ENCODE measurements around the gene FILIP1.
"Not testable (repeated sequence)": the region's sequence is repeated elsewhere in the genome, so short reads cannot be mapped to it uniquely, and the experiment has no call there.

The FILIP1 gene

DNA sequence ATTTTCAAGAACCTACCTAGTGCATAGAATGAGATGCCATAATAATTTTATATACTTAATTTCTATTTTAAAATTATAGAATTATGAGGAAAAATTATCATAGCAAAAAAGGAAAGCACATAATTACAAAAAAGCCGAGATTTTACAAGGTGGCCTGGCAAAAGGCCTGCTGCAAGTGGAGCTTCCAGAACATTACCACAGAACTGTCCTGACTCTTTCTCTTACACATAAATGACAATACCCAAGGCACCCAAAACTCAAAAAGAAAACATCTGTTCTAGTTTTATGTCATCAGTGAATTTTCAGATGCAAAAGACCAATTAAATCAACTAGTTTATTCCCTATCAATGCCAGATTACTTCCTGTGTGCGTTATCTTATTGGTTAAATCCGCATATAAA is 74.2 kb downstream of the FILIP1 start:
- DNase-seq = no peak

DNA sequence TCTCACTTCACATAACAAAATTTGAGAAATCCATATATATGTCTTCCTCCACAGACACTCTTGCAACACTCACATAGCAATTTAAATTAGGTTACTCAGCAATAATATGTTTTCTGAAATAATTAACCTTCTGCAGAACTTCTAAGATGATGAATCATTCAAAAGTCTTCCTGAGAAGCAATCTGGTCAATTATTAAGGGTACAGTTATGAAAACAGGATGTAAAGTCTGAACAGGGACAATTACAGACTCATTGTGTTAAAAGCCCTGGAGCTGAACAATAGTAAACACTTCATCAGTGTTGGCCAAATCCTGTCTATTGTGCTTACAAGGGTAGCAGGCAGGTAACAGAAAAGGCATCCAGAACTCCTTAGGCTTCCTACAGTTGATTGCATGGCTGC is 75.4 kb downstream of the FILIP1 start:
- no peak for DNase-seq

DNA sequence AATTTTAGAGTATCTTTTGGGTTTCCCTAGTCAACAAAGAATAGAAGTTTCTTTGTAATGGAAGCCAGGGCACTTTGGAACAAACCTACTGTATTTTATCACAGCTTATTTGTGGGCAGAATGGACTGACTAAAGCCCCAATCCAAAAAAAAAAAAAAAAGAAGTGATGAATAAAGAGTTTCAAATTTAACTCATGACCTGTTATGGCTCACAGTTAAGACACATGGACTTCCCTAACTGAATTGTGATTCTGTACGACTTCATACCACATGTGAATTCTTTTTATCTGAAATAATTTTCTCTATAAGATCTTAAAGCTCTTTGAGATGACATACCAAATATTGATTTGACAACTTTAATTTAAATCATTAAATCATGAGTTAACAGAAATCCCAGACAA is 77.2 kb downstream of the FILIP1 start:
- DNase-seq = no peak

DNA sequence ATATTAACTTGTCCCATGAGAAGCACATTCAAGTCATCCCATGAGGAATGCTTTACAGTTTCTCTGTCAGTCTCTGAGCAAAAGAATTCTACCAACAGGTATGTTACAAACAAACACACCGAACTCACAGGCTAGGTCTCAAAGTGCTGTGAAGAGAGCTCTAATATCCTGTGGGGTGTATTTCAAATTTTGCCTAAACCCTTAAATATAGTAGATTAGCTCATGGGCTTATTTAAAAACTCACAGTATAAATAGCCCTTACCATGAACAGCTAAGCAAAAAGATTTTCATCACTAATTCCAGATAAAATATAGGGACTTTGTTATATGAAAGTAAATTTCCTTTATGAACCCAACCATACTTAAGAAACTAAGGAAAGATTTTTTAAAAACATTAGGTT is 77.8 kb downstream of the FILIP1 start:
- DNase-seq = no peak

DNA sequence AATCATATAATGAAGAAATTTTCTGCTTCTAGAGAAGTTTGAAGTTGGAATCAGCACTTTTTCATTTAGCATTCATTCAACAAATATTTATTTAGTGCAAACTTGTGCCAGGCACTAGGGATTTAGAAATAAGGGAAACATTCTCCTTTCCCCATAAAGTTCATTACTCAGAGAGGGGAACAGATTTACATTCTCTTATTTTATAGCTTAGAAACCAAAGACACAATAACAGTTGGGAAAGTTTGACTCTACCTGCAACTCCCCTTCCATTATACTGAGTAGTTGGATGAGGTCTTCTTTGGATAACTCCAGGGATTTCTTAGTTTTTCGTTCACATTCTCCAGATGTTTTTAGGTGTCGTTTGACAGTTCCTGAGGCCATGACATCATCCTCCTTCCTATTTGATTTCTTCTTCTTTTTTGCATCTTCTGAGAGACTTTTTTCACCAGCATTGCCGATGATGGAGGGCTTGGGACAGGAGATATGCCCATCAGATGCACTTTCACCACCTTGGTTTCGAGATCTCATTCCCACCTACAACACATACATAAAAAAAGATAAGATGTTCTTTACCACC is 79.1 kb downstream of the FILIP1 start:
- DNase-seq = no peak

DNA sequence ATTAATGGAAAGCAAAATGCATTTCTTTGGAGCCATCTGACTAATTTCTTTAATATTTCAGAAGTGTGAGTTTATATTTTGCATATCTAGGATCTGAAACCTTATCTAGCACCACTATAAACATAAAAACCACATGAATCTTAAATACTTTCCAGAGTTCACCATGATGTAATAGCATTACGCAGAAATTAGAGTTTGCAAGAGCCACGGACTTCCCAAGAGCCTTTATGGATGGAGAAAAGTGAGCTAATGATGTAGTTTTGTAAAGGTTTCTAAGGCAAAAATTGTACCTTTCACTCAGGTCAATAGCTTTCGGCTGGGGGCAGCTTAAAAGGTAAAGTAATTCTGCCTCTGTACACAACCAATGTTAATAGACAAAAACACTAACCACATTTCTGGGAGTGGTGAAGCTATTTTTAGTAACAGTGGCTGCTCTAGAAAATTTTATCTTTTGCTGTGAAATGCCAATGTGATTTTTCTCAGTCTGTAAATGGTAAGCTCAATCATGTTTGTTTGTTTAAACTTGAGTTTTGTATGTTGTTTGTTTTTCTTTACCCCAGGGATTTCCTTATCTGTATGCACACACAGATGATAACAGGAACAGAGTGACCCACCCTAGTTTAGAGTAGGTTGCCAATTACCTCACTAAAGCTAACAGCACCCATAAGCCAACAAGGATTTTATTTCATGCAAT is 80.5 kb downstream of the FILIP1 start:
- DNase-seq = no peak

DNA sequence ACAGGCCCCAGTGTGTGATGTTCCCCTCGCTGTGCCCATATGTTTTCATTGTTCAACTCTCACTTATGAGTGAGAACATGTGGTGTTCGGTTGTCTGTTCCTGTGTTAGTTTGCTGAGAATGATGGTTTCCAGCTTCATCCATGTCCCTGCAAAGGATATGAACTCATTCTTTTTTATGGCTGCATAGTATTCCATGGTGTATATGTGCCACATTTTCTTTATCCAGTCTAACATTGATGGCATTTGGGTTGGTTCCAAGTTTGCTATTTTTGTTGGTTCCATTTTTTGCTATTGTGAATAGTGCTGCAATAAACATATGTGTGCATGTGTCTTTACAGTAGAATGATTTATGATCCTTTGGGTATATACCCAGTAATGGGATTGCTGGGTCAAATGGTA is 83.0 kb downstream of the FILIP1 start:
- DNase-seq = not testable (repeated sequence)

DNA sequence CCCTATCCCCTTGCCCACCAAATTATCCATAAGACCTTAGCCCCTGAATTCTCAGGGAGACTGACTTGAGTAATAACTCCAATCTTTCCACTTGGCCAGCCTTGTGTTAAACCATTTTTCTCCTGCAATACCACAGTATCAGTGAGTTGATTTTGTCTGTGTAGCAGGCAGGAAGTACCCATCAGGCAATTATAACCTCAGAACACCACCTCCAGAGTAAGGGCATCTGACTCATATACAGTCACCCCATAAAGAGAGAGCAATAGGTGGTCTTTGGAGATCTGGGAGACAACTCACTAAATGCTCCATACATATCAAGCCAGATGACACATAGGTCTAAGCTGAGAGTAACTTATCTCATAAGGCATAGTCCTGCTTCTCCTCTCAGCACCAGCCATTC is 83.7 kb downstream of the FILIP1 start:
- no peak for DNase-seq

DNA sequence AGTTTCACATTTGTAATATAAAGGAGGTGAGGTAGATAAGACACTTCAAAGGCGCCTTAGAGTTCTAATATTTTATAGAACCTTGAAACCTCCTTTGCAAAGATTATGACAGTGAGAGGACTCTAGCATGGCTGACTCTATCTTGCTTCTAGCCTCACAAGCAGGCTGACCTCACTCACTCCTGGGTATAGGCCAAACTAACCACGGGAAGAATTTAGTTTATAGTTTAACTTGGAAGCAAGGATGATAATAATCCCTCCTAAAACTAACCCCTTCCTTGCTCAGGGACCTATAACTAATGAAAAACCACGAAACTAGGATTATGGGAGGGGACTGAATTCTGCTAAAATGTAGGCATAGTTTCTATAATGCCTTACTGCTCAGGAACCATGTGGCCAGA is 84.3 kb downstream of the FILIP1 start:
- no peak for DNase-seq

DNA sequence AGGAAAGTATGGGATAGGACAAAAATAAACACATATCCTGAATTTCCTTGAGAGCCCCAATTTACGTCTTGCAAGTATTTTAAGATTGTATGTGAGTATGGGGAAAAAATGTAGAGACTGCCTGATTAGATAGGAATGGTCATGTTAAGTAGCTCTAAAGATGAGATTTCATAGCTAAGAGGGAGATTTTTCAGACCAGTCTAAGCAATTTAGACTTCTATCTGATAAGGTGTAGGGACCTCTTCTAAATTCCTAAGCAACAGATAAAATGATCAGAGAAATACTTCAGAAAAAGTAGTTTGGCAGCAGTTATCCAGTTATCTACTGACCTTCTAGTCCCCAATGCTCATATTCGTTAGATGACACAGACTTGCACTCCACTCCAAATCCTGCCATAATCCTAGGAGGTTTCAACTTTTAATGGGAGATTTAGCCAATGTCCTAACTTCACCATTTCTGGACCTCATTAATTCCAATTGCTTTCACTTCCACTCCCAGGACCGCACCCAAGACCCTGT is 90.0 kb downstream of the FILIP1 start:
- DNase-seq = no peak

DNA sequence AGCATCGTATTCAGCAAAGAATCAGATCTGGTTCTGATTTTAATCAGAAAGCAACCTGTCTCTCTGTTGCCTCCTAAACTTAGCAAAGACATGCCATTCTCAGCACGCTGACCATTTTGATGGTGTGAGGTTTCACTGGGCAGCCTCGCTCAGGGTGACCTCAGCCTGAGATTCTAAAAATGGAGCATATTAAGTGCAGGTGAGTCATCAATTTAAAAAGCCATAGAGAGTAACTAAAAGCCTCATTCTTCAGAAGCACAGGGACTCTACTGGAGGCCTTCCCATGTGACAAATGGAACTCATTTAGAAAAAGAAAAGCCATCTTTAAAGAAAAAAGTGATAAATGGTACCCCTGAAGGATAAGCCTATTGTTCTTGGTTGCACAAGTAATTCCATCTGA is 91.3 kb downstream of the FILIP1 start:
- DNase-seq = no peak

DNA sequence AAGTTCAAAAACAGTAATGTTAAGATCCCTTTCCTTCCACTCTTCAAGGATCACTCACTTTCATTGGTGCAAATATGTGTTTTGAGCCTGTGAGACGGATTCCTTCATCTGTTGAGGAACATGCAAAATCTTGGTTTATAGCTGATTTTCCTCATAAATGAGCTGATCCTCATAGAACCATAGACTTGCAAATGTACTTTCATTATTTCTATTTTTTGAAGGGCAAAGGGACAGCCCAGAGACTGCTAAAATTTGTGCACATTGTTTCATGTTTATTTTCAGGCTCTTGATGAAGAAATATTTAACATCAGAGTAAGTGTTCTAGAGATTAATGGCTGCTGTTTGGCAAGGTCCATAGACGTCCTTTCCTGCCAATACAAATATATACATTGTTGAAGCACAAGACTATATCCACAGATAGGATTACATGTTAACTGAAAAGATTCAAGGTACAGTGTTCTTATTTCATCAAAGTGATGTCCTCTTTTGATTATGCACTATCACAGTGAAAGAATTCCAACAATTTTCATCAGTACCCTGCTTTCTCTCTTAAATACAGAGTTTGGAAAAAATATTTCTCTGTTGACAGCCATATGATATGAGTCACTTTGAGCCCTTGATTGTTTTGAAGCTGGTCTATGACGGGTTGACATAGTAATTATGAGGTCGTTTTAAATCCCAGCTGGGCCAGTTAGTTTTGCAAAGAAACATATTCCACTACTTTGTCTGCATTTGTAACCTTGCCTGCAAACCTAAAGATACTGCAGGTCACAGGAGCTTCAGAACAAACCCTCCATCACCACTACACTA is 95.7 kb downstream of the FILIP1 start:
- no peak for DNase-seq

DNA sequence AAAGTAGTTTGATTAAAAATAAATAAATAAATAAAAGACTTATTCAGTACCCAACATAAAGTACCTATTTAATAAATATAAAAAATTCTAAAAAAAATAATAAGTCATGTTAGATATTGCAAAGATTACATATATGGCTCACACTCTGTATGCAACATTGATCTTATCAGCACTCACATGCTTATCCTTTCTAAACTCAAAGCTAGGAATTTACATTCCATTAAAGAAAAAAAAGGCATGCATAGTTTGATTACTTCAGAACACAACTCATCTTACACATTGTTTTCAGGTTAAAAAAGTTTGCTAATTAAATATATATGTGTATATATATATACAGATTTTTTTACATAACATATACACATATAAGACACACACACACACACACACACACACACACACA is 96.4 kb downstream of the FILIP1 start:
- DNase-seq = no peak

DNA sequence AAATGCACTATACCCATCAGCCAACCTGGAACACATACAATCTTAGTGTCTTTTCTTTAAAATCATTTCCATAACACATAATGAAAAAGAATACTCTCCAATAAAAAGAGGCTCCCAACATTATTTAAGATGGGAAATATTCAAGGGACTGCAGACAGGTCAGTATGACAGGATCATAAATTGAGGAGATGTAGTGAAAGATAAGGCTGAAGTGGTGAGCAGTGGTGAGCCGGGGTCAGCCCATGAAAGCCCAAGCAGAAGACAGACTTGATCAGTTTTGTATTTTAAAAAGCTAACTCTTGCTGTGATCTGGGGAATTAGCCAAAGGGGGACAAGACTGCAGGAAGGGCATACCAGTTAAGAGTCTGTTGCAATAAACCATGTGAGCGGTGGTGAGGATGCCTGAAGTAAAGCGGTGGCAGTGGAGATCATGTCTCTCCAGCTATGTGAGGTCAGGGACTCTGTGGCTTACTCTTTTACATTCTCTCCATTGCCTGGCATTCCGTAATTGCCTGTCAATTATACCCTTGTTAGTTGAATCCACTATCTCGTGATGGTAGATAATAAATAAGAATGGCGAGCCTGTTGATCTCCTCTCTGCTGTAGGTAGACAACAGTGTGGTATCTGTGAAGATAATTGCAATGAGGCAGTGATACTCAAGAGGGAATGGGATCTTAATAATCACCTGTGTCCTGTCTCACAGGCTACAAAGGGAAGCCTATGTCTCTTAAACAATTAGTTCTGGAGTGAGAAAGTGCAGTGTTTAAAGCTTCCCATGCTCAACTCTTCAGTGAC is 97.4 kb downstream of the FILIP1 start:
- DNase-seq = no peak

DNA sequence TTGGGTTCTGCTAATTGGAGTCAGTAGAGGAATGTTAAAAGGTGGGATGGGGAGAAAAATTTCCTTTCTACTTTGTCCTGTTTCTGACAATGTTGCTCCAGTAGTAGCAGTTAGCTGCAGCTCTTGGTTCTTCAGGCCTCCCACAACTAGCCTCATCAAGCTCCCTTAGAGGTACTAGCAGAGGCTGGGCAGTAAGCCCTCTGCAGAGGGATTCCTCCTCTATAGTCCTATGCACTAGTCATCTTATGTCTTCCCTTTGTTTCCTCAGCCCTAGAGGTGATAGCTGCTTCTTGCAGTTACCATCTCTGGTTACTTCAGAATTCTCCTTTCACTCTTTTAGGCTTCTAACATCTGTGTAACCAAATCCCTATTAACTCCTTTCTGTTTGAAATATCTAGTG is 99.8 kb downstream of the FILIP1 start:
- DNase-seq = no peak

DNA sequence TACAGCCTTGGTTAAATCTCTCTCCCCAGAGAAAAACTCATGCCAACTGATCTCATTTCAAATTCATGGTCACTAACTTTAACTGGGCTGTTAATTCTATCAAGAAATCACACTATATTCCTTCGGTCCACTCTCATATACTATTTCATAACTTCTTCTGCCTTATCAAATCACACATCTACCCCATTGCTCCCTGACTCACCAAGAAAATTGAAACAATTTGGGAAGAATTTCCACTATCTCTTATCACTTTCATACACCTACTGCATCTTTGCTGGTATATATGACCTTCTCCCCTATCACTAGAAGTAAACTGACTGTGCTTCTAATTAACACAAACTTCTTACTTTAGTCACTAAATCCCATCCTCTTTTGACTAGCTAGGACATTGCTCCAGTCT is 102.3 kb downstream of the FILIP1 start:
- no peak for DNase-seq

DNA sequence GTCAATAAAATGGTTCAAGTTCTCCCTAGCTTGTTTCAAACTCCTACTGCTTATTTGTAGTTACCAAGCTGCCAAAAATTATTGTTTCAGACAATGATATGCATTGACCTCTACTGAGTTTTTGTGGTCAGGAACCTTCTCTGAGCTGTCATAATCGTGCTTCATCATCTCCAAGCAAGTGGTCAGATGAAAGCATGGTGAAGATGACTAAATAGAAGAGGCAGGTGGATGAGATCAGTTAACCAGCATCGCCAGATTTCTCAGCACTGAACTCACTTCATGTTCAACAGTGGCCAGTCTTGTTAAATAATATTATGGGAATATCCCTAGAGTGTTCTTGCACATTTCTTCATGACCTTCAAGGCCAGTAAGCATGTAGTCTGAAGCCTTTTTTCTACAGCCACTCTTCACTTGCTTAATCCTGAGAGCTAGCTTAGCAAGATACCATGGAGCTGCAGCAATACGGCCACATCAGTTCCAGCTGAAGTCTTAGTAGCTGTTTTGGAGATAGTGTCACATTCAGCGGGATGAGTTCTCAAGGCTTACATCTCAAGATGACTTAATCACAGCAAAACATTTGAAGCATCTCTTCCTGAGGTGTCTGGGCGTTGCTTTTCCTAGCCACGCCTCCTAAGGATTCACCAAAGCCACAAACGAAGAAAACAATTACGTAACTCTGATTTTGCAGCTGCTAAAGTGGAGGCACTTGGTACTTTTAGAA is 107.4 kb downstream of the FILIP1 start:
- no peak for DNase-seq

DNA sequence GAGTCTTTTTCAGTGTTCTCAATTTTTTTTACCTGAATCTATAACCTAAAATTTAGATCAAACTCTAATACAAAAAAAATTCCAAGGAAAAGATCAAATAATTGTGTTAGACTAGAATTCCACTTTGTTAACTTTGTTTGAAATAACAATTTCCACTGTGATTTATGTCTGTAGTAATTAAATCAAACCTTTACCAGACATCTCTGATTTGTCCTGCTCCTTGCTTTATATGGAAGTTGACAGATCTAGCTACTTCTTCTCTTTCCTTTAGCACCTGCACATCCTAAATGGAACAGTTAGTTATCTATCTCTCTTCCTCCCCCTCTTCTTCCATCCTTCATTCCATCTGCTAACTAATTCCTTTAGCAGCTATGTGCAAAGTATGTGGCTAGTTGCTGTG is 109.5 kb downstream of the FILIP1 start:
- DNase-seq = no peak

DNA sequence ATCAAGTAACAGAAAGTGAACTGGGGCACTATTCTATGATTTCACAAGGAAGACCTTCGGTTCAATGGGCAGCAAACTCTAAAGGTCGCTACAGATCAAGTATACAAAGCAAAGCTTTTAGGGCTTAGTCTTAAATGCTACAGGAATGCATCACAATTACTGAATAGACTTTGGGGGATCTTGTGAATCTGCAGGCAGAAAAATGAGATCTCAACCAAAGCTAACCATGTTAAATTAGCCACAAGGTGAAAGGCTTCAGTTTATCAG is 111.0 kb downstream of the FILIP1 start:
- DNase-seq = no peak

DNA sequence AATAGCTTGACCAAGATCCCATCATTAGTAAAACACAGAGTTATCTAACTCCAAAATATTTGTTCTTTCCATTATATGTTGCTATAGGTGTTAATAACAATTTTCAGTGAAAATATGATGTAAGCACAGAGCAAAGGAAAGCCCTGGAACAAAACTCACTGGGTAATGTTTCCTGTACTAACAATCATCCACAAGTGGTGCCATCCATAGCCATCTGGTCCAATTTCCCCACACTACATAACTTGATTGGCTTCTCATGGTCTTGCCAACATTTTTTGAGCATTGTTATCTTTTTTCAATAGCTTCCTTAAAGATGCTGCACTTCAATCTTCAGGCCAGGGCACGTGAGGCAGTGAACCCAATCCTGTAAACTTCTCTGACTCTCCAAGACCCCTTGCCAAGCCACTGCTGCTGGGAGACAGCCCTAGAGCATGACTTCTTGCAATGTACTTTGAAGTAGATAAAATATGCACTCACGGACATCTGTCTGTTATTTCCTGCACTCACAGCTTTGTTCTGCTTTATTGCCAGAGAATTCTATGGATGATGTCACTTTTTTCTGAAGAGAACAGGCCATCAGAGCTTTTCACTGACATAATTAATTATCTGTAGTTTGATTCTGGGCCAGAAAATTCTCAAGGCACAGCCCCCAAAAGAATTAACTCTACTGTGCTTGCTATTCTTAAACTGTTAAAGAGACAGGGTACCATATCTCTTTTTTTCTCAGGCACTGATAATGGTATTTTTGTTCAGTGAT is 111.5 kb downstream of the FILIP1 start:
- DNase-seq = no peak

DNA sequence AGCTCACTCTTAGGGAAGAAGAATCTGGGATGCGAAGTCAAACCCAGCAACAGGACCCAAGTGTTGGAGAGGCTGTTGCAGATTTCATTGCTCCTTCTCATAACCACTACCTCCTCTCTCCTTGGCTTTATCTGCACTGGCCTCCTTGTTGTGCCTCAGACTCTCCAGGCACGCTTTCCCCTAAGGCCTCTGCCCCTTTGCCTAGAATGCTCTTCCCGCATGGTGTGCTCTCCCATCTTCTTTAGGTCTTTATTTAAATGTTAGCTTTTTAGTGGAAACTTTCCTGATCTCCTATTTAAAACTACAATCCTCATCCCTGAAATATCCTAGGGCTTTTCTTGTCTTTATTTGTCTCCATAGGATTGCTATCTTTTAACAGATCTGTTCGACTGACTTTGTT is 114.1 kb downstream of the FILIP1 start:
- DNase-seq = no peak

DNA sequence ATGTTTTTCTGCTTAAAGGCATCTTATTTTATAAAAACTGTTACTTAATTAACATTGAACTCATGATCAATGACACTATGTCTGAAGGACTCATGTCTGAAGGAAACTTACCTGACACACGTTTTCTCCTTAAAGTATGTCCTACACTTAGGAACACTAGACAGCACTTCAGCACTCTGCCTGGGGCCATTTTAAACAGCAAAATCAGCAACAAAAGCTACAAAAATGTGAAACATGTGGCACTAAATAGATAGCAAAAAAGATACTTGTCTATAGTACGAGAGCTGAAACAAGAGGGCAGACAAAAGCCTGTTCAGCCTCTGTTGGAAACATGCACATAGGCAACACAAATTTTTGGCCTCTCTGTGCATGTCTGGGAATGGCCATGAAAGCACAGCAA is 115.5 kb downstream of the FILIP1 start:
- DNase-seq = no peak

Data from stimulated activated CD4-positive, alpha-beta T cell treated with anti-CD3 and anti-CD28 coated beads, Interleukin-12 subunit alpha, Interleukin-12 subunit beta, amount 100 ng/mL, for 4 hours (primary cell).